Measurements from ENCODE around the gene HSPBAP1. TPM values are rescaled to one million over a fixed set of nuclear protein-coding genes. Genes with fewer than 3 reads are reported as not detected.
"Not testable (repeated sequence)": the region's sequence is repeated elsewhere in the genome, so short reads cannot be mapped to it uniquely, and the experiment has no call there.

The HSPBAP1 gene
- total and polyA plus RNA-seq, 10 donors: 16.9 to 42.9 (median 23.8) TPM

DNA sequence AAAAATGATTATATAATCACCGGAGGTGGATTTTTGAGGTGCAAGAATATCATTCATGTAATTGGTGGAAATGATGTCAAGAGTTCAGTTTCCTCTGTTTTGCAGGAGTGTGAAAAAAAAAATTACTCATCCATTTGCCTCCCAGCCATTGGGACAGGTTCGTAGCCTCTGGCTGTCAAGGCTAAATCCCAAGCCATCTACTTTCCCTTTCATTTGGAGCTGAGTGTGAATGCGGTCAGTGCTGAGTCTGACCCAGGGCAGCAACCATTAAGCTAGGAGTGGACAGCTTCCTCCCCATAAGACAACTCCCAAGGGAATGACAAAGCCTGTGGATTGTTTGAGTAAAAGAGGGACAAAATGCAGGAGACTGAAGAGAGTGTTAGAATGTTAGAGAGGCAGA, 79.4 kb downstream of the HSPBAP1 start:
- Histone ChIP-seq H3K4me3 (no peak overlapping the region), H3K27me3 (replicated peaks in 1 of 7) (no peaks in the 10 kb centered on the region), H3K4me1 (peaks cover 0 to 31% (median 5%) of the 10 kb centered on the region in 6 donors), H3K9me3 (no peaks in the 10 kb centered on the region), H3K27ac (peak overlapping the region in 6 of 8 donors; percentile 26 to 63 (median 47)), H3K36me3 (peaks cover 0 to 94% (median 69%) of the 10 kb centered on the region in 6 donors)
- 67 to 88% (median 79%) methylated on average over 3 of the region's 3 CpGs for WGBS, 5 donors
- TF ChIP-seq POLR2AphosphoS5 (IDR thresholded peaks at IDR 0.05) (peak in 1 of 3 donors; percentile 48), POLR2A (IDR thresholded peaks at IDR 0.05) (no peak)
- TF ChIP-seq, protein P1, sequence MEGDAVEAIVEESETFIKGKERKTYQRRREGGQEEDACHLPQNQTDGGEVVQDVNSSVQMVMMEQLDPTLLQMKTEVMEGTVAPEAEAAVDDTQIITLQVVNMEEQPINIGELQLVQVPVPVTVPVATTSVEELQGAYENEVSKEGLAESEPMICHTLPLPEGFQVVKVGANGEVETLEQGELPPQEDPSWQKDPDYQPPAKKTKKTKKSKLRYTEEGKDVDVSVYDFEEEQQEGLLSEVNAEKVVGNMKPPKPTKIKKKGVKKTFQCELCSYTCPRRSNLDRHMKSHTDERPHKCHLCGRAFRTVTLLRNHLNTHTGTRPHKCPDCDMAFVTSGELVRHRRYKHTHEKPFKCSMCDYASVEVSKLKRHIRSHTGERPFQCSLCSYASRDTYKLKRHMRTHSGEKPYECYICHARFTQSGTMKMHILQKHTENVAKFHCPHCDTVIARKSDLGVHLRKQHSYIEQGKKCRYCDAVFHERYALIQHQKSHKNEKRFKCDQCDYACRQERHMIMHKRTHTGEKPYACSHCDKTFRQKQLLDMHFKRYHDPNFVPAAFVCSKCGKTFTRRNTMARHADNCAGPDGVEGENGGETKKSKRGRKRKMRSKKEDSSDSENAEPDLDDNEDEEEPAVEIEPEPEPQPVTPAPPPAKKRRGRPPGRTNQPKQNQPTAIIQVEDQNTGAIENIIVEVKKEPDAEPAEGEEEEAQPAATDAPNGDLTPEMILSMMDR (IDR thresholded peaks at IDR 0.05 in 8 of 11, conservative IDR thresholded peaks at IDR 0.05 in 3 of 11): no peak
- intact Hi-C loops (cut with DNase I; ENCODE audit: low total_unique reads): no loop called here
- no peak for DNase-seq

DNA sequence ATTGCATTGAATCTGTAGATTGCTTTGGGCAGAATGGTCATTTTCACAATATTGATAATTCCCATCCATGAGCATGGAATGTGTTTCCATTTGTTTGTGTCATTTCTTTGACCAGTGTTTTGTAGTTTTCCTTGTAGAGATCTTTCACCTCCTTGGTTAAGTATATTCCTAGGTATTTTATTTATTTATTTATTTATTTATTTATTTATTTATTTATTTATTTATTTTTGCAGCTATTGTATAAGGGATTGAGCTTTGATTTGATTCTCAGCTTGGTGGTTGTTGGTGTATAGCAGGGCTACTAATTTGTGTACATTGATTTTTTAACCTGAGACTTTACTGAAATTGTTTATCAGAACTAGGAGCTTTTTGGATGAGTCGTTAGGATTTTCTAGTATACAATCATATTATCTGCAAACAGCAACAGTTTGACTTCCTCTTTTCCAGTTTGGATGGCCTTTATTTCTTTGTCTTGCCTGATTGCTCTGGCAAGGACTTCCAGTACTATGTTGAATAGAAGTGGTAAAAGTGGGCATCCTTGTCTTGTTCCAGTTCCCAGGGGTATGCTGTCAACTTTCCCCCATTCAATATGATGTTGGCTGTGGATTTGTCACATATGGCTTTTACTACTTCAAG, 82.9 kb downstream of the HSPBAP1 start:
- Histone ChIP-seq H3K36me3 (peaks cover 0 to 90% (median 49%) of the 10 kb centered on the region in 6 donors), H3K4me1 (peaks cover 0 to 31% (median 11%) of the 10 kb centered on the region in 6 donors)
- H3K27me3 ChIP-seq (replicated peaks in 1 of 7); DNase-seq; H3K27ac ChIP-seq; H3K9me3 ChIP-seq; intact Hi-C loops (cut with DNase I; ENCODE audit: low total_unique reads); H3K4me3 ChIP-seq: not testable (repeated sequence)
- WGBS, 5 donors: 77 to 95% (median 88%) methylated on average over 1 of the region's 1 CpG

DNA sequence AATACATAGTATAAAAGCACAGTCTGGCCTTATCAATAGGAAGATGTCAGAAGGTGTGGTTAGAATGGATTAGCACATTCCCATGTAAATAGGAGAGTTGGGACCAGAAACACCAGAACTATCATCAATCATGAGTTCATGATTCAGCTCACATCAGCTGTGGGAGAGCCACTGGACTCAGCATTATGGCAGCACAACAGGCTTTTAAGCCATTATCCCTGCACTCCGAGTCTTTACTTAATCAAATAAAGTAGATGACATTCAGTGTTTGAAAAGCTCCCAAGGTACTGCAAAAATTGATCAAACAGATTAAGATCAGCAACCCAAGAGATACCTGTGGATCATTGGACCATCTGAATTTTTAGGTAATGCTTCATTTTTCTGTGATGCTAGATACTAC, 88.3 kb downstream of the HSPBAP1 start:
- Histone ChIP-seq H3K4me1 (peaks cover 0 to 43% (median 11%) of the 10 kb centered on the region in 6 donors), H3K9me3 (no peaks in the 10 kb centered on the region), H3K4me3 (no peak overlapping the region), H3K27ac (no peak overlapping the region), H3K36me3 (peaks cover 0 to 92% (median 27%) of the 10 kb centered on the region in 6 donors), H3K27me3 (replicated peaks in 1 of 7) (no peaks in the 10 kb centered on the region)
- WGBS, 5 donors: 89 to 100% (median 94%) methylated on average over 1 of the region's 1 CpG
- TF ChIP-seq POLR2AphosphoS5 (IDR thresholded peaks at IDR 0.05): no peak
- TF ChIP-seq POLR2A (IDR thresholded peaks at IDR 0.05): no peak
- TF ChIP-seq, protein P1 (IDR thresholded peaks at IDR 0.05 in 8 of 11, conservative IDR thresholded peaks at IDR 0.05 in 3 of 11): no peak
- intact Hi-C loops (cut with DNase I; ENCODE audit: low total_unique reads): no loop called here
- DNase-seq: no peak

DNA sequence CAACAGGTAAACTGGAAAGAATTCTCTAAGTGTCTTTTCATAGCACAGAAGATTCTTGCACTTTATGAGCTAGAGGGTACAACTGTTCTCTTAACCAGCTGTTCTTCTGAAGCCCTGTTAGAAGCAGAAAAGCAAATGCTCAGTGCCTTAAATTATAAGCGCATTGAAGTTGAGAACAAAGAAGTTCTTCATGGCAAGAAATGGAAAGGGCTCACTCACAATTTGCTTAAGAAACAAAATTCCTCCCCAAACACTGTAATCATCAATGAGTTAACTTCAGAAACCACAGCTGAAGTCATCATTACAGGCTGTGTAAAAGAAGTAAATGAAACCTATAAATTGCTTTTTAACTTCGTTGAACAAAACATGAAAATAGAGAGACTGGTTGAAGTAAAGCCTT, 93.4 kb downstream of the HSPBAP1 start:
- TF ChIP-seq POLR2AphosphoS5 (IDR thresholded peaks at IDR 0.05) (no peak), POLR2A (IDR thresholded peaks at IDR 0.05) (no peak)
- TF ChIP-seq, protein P1 (IDR thresholded peaks at IDR 0.05 in 8 of 11, conservative IDR thresholded peaks at IDR 0.05 in 3 of 11): no peak
- 86 to 94% (median 87%) methylated on average over 2 of the region's 2 CpGs for WGBS, 5 donors
- H3K36me3 ChIP-seq: peaks cover 0 to 92% (median 30%) of the 10 kb centered on the region in 6 donors
- H3K4me1 ChIP-seq: peaks cover 4 to 74% (median 38%) of the 10 kb centered on the region in 6 donors
- H3K27ac ChIP-seq: peak overlapping the region in 1 of 8 donors; percentile 71
- intact Hi-C loops (cut with DNase I; ENCODE audit: low total_unique reads): no loop called here
- H3K4me3 ChIP-seq: no peak overlapping the region
- no peak for DNase-seq
- H3K9me3 ChIP-seq: no peaks in the 10 kb centered on the region
- no peaks in the 10 kb centered on the region for H3K27me3 ChIP-seq (replicated peaks in 1 of 7)

Data from spleen (tissue), 11 donors.